NCI-H1105 treated with DMSO at 0.1 percent for 48 hours (cell line): ENCODE data around the gene CLCN6.
A peak's percentile ranks its signal among the peaks of the same experiment; 100 is the strongest.
"Not testable (repeated sequence)": the region's sequence is repeated elsewhere in the genome, so short reads cannot be mapped to it uniquely, and the experiment has no call there.

Experiments used
- DNase-seq: peaks from one replicate; lab custom pipeline; 2025; lab: John Stamatoyannopoulos, UW

CLCN6 gene

GRCh38 chr1:11795238-11795890 lies 10.6 kb upstream of the CLCN6 start:
- DNase-seq, result no peak

GRCh38 chr1:11796036-11796828 lies 9.8 kb upstream of the CLCN6 start:
- no peak for DNase-seq

- no peak for DNase-seq
These were observed 8.3 kb upstream of the CLCN6 start for GRCh38 chr1:11797525-11798216.

DNA sequence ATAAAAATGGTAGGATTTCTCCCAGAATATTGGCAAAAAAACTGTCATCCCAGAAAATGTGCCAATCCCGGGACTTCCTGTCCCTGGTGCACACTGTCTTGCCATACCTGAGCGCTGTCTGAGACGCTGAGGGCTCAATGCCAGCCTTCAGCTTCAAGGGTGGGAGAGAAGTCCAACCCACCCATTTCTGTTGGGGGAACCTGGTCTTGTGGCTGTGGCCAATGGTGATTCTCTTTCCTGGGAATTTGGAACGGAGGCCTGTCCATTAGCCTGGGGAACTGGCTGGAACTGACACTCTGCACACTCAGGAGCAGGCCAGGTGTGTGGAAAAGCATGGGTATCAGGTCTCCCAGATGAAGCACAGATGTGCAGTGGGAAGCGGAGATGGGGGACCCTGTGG lies 6.9 kb upstream of the CLCN6 start:
- no peak for DNase-seq

GRCh38 chr1:11799896-11800295 lies 6.1 kb upstream of the CLCN6 start:
- DNase-seq, result no peak

DNA sequence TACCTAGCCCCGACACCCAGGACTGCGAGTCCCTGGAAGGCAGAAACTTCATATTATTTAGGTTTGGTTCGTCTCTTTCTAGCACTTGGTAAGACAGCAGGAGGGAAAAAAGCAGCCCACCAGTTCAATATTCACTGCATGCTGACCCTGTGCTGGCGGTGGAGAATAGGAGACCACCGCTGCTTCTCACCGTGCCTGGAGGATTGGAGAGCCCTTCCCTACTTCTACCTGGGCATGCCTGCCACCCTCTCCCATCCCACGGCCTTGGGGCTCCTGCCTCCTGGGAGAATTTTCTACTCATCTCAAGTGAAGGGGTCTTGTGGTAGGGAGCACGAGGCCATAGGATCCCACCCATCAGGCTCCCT lies 5.6 kb upstream of the CLCN6 start:
- DNase-seq, result no peak

DNA sequence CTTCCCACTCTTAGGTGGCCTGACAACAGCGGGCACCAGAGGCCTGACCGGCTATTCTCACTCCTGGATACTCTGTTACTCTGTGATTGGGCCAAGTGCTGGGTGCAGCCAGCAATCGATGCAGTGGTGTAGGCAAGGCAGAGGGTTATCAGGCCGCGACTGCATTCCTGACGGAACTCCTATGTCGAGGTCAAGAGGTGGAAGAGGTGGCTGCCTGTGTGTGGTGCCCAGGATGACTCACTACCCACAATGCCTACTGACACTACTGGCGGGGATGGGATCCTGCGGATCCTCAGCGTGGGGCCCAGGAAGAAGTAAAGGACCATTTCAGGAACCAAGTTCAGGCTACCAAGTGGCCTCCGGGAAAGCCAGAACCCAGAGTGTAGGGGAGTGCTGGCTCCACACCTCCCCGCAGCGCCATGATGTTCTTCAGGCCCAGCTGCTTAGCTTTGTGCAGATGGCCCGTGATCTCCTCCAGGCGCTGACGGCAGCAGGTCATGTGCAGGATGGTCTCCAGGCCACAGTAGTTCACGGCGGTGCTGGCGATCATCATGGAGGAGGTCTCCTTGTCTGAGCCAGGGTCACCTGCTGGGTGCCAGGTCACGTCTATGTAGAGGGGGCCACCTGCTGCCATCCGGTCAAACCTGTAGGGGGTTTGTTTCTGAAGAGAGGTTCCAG lies 5.1 kb upstream of the CLCN6 start:
- no peak for DNase-seq

- no peak for DNase-seq
These were observed 3.4 kb upstream of the CLCN6 start for GRCh38 chr1:11802616-11802972.

GRCh38 chr1:11802973-11803885 lies 2.8 kb upstream of the CLCN6 start:
- DNase-seq, result no peak

DNA sequence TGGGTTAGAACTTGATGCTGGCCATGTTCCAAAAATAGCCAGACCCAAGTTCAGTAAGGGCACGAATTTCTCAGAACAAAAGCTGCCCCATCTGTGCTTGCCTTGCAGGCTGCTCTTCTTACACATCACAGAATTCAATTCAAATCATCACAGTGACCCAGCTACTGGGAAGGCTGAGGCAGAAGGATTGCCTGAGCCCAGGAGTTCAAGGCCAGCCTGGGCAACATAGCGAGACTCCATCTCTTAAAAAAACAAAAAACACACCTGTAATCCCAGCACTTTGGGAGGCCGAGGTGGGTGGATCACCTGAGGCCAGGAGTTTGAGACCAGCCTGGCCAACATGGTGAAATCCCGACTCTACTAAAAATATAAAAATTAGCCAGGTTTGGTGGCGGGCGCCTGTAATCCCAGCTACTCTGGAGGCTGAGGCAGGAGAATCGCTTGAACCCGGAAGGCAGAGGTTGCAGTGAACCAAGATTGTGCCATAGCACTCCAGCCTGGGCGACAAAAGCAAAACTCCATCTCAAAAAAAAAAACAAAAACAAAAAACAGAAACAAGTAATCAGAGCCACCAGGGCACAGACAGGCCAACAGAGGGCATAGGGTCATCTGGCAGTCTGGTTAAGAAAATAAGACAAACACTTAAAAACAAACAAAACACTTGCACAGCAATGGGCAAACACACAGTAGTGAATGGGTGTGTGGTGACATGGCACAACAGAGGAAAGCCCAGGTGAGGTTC lies 1.9 kb upstream of the CLCN6 start:
- DNase-seq, result not testable (repeated sequence)

- peak; percentile 95 for DNase-seq
These were observed 1.1 kb upstream of the CLCN6 start for GRCh38 chr1:11804666-11805421.

GRCh38 chr1:11806307-11806936 lies 431 bp downstream of the CLCN6 start:
- DNase-seq, result no peak

- no peak for DNase-seq
These were observed 1.1 kb downstream of the CLCN6 start for GRCh38 chr1:11807133-11807532.

DNA sequence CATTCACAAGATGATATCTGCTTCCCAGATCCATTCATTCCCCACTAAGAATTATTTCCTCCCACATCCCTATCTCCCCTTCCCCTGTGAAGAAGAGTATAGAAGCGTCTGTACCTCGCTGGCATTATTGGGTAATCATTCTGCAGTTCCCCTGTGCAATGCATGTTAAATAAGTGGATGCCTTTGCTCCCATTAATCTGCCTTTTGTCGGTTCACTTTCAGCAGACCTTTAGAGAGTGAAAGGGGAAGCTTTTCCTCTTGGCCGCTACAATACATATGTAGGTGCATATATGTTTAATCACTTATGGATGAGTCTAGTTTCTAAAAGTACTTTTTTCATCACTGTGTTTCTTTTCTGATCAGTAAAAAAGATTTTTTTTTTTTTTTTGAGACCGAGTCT lies 7.0 kb downstream of the CLCN6 start:
- no peak for DNase-seq

DNA sequence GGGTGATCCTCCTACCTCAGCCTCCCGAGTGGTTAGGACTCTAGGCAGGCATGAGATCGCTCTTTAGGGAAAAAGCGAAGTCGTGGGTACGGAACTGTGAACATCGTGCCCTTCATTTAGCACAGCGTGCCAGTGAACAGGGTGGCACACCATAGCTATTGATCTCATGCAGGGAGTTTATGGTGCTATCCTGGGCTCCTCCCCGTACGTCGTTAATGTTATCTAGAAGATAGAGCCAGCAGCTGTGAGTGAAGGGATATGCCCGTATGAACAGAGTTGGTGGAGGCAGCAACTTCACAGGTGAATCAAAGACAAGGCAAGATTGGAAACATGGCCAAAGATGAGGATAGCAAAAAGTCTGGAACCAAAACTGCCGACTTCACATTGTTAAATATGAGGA lies 11.2 kb downstream of the CLCN6 start:
- no peak for DNase-seq

DNA sequence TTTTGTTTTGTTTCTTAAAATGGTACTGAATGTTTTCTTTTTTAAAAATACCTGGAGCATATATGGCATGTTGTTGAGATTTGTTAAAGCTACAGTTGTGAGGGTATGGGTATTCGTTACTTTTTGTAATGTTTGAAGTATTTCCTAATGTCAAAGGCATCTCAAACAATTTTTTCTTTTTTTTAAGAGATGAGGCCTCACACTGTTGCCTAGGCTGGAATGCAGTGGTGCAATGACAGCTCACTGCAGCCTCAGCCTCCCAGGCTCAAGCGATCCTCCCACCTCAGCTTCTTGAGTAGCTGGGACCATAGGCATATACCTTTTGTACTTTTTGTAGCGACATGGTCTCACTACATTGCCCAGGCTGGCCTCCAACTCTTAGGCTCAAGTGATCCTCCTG lies 16.1 kb downstream of the CLCN6 start:
- no peak for DNase-seq

GRCh38 chr1:11823366-11824137 lies 17.6 kb downstream of the CLCN6 start:
- no peak for DNase-seq

DNA sequence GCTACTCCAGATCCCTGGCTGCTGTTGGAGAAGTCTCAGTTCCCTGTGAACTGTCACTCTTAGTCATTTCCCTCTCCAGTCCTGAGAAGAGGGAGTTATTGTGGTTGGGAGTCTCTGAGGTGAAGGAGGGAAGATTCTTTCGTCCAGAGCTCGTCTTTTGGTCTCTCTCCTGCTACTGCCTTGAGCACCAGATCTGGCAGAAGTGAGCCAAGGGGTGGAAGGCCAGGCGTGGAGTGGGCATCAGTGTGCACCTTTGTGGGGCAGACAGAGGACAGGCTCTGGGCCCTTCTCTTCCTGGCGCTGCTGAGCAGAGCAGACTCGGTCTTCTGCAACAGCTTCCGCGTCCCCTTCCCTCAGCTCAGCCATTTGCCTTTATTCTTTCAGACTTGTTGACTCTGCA lies 19.1 kb downstream of the CLCN6 start:
- no peak for DNase-seq

DNA sequence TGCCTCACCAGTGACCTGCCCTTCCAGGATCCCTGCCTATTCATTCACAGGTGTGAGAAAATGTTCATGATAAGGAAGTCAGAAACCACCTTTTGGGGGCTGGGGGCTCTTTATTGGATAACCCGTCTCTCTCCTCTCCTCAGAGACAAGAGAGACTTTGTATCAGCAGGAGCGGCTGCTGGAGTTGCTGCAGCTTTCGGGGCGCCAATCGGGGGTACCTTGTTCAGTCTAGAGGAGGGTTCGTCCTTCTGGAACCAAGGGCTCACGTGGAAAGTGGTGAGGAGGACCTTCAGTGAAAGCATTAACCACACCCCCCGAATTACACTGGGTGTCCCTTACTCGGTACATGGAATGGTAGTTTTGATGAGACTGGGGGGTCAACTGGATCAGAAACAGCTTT lies 21.0 kb downstream of the CLCN6 start:
- DNase-seq, result no peak
